Measurements from ENCODE around the gene CSF1R. TPM values are rescaled to one million over a fixed set of nuclear protein-coding genes. Genes with fewer than 3 reads are reported as not detected.

Gene CSF1R
- total and polyA plus RNA-seq, 10 donors: 23.1 to 429 (median 291) TPM

DNA sequence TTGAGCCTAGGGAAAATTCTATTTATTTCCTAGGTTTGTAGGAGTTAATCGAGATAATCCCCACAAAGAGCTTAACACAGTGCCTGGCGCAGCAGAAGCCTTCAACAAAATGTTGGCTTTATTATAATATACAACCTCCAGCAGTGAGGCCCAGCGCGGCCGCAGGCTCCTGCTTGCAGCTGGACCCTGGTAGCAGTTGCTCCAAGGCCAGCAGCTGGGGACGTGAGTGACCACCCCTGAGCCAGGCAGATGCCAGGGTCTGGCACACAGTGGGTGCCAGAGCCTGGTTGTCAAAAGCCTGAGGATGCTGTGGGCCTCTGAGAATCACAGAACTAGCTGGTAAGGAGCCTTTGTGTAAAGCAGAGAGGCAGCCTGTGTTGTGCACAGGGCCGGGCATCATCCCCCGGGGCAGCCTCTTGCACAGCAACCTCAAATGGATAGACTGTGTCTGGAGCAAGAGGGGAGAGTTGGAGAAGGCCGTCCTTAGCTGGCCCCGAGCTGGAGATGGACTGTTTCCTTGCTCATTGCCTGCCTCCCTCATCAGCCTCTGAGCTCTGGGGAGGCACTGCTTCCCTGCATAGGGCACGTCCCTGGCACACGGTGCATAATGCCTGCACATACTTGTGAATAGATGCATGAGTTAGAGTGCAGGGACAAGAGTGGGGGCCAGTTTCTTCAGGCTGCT, 17.3 kb downstream of the CSF1R start:
- no peak overlapping the region for H3K27ac ChIP-seq
- WGBS, 5 donors: 84 to 90% (median 86%) methylated on average over 8 to 12 of the region's 12 CpGs
- H3K9me3 ChIP-seq: no peaks in the 10 kb centered on the region
- peak; percentile 71 for DNase-seq
- peaks cover 0 to 31% (median 0%) of the 10 kb centered on the region in 6 donors for H3K36me3 ChIP-seq
- peaks cover 0 to 54% (median 13%) of the 10 kb centered on the region in 6 donors for H3K4me1 ChIP-seq
- H3K4me3 ChIP-seq: no peak overlapping the region
- intact Hi-C loops (cut with DNase I; ENCODE audit: low total_unique reads): no loop called here
- TF ChIP-seq POLR2A (IDR thresholded peaks at IDR 0.05) (no peak), POLR2AphosphoS5 (IDR thresholded peaks at IDR 0.05) (peak in 1 of 3 donors; percentile 10)
- H3K27me3 ChIP-seq (replicated peaks in 1 of 7): peaks cover 0 to 4% (median 0%) of the 10 kb centered on the region in 7 donors

GRCh38 chr5:150068472-150068871, 17.9 kb downstream of the CSF1R start:
- peaks cover 0 to 31% (median 0%) of the 10 kb centered on the region in 6 donors for H3K36me3 ChIP-seq
- peak overlapping the region in 1 of 8 donors; percentile 18 for H3K27ac ChIP-seq
- H3K9me3 ChIP-seq: no peaks in the 10 kb centered on the region
- no peak overlapping the region for H3K4me3 ChIP-seq
- intact Hi-C loops (cut with DNase I; ENCODE audit: low total_unique reads): no loop called here
- H3K27me3 ChIP-seq (replicated peaks in 1 of 7): peaks cover 0 to 4% (median 0%) of the 10 kb centered on the region in 7 donors
- TF ChIP-seq POLR2A (IDR thresholded peaks at IDR 0.05) (no peak), CTCF (IDR thresholded peaks at IDR 0.05 in 8 of 11, conservative IDR thresholded peaks at IDR 0.05 in 3 of 11) (no peak), POLR2AphosphoS5 (IDR thresholded peaks at IDR 0.05) (peak in 1 of 3 donors; percentile 41)
- WGBS, 5 donors: 41 to 63% (median 47%) methylated on average over 3 to 4 of the region's 4 CpGs
- peak; percentile 72 for DNase-seq
- peaks cover 0 to 60% (median 13%) of the 10 kb centered on the region in 6 donors for H3K4me1 ChIP-seq

DNA sequence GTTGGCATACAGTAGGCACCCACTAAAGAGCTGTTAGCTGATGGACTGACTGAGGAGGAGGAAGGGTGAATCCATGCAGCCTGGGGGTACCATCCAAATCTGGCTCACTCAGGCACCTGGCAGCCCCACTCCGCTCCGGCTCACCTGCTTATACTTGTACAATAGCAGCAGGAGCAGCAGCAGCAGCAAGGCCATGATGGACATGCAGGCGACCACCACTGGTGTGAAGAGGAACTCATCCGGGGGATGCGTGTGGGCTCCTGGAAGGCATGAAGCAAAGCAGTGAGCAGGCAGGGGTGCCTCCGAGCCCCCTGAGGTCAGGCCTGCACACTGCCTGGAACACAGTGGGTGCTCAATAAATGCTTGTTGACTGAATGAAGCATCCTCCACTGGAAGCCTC, 18.3 kb downstream of the CSF1R start:
- Histone ChIP-seq H3K4me3 (no peak overlapping the region), H3K4me1 (peaks cover 0 to 64% (median 13%) of the 10 kb centered on the region in 6 donors), H3K36me3 (peaks cover 0 to 31% (median 0%) of the 10 kb centered on the region in 6 donors), H3K27ac (peak overlapping the region in 3 of 8 donors; percentile 18 to 39 (median 30)), H3K27me3 (replicated peaks in 1 of 7) (peaks cover 0 to 4% (median 0%) of the 10 kb centered on the region in 7 donors), H3K9me3 (no peaks in the 10 kb centered on the region)
- DNase-seq: no peak
- WGBS, 5 donors: 71 to 100% (median 94%) methylated on average over 1 to 6 of the region's 6 CpGs
- TF ChIP-seq POLR2AphosphoS5 (IDR thresholded peaks at IDR 0.05): peak in 1 of 3 donors; percentile 34
- no peak for TF ChIP-seq CTCF (IDR thresholded peaks at IDR 0.05 in 8 of 11, conservative IDR thresholded peaks at IDR 0.05 in 3 of 11)
- intact Hi-C loops (cut with DNase I; ENCODE audit: low total_unique reads): no loop called here

DNA sequence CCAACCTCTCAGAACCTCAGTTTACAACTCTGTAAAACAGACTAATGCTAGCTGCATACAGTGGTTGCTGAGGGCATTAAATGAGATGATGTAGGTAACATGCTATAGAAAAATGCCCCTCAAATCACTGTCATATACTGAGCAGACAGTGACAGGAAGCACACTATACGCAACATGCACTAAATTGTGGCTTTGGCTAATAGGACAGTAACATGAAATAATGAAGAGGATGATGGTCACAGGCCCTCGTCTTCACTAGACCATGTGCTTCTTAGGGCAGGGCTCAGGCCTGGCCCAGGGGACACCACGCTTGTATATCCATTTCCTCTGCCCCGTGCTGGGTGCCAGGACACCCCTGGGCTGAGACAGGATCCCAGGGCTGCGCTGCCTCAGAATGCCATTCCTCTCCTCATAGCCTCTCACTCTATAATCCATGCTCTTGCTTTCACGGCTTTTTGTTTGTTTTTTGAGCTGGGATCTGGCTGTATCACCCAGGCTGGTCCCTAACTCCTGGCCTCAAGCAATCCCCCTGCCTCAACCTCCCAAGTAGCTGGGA, 18.9 kb downstream of the CSF1R start:
- H3K9me3 ChIP-seq: no peaks in the 10 kb centered on the region
- peaks cover 0 to 70% (median 13%) of the 10 kb centered on the region in 6 donors for H3K4me1 ChIP-seq
- no peak overlapping the region for H3K4me3 ChIP-seq
- DNase-seq: no peak
- 67 to 79% (median 71%) methylated on average over 6 of the region's 6 CpGs for WGBS, 5 donors
- H3K27me3 ChIP-seq (replicated peaks in 1 of 7): peaks cover 0 to 4% (median 0%) of the 10 kb centered on the region in 7 donors
- intact Hi-C loops (cut with DNase I; ENCODE audit: low total_unique reads): no loop called here
- H3K27ac ChIP-seq: peak overlapping the region in 3 of 8 donors; percentile 2 to 39 (median 30)
- peaks cover 0 to 31% (median 0%) of the 10 kb centered on the region in 6 donors for H3K36me3 ChIP-seq
- TF ChIP-seq POLR2AphosphoS5 (IDR thresholded peaks at IDR 0.05) (no peak), POLR2A (IDR thresholded peaks at IDR 0.05) (no peak), CTCF (IDR thresholded peaks at IDR 0.05 in 8 of 11, conservative IDR thresholded peaks at IDR 0.05 in 3 of 11) (no peak)

Measured in spleen (tissue), 11 donors.